ENCODE data around the gene OR2V1.
A peak's percentile ranks its signal among the peaks of the same experiment; 100 is the strongest.
"Not testable (repeated sequence)": the region's sequence is repeated elsewhere in the genome, so short reads cannot be mapped to it uniquely, and the experiment has no call there.

OR2V1 gene

DNA sequence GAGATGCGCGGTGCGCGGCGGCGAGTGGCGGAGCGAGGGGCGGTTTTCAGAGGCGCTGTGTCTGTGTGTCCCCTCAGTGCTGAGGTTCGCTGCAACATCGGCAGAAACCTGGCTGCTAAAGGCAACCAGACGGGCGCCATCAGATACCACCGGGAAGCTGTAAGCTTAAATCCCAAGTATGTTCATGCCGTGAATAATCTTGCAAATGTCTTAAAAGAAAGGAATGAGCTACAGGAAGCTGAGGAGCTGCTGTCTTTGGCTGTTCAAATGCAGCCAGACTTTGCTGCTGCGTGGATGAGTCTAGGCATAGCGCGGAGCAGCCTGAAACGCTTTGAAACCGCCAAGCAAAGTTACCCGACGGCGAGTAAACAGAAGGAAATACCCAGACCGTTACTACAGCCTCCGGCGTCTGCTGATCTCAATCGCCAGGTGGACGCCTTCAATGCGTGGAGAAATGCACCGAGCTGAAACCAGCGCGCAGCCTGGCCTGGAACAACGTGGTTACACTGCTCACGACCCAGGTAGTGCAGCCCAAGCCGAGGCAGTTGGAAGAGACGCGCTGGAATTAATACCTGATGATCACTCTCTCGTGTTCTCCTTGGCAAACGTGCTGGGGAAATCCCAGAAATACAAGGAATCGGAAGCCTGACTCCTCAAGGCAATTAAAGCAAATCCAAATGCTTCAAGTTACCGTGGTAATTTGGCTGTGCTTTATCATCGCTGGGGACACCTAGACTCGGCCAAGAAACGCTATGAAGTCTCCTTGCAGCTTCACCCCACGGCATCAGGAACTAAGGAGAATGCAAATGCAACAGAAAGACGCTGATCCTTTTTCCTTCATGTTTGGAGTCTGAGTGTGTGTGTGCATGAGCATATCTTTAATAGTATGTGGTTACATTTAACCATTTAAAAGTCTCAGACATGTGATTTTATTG, 15.9 kb downstream of the OR2V1 start:
- no peak for TF ChIP-seq CTCF (IDR thresholded peaks at IDR 0.05)
- no peak for DNase-seq (ENCODE audit: low spot score)
- Histone ChIP-seq H3K27ac (no peak overlapping the region), H3K4me3 (no peak overlapping the region)

DNA sequence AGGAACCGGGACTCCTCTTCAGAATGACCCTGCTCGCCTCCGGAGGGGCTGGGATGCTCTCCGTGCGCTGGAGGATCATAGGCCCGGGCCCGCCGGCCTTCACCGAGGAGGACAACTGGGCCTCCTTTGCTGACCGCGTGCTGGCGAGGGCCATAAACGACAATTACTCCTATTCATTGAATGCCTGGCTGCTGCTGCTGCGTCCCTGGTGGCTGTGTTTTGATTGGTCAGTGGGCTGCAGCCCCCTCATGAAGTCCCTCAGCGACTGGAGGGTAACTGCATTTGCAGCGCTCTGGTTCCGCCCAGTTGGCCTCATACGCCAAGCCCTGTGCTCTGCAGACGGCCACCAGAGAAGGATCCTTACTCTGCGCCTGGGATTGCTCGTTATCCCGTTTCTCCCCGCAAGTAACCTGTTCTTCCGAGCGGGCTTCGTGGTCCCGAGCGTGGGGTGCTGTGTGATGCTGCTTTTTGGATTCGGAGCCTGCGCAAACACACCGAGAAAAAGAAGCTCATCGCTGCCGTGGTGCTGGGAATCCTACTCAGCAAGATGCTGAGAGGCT, 16.6 kb downstream of the OR2V1 start:
- DNase-seq (ENCODE audit: low spot score): no peak
- H3K4me3 ChIP-seq: no peak overlapping the region
- H3K27ac ChIP-seq: no peak overlapping the region
- TF ChIP-seq CTCF (IDR thresholded peaks at IDR 0.05): no peak

GRCh38 chr5:181113572-181113971, 17.4 kb downstream of the OR2V1 start:
- not testable (repeated sequence) for DNase-seq (ENCODE audit: low spot score); H3K4me3 ChIP-seq; H3K27ac ChIP-seq

DNA sequence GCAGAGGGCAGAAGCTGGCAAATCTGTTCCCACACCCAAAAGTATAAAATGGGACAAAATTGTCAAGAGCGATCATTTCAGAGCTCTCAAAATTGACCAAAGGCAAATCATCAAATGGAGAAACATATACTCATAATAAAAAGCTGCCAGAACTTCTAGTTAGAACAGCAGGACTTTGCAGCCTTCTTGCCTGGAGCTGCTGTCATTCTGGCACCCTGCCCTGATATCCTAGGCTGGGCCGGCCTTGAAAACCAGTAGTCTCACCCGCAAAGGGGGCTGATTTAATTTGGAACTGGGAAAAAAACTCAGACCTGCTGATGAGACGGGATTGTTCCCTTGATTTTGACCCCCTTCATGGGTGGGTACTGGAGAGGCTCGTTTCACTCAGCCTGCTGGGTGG, 18.5 kb downstream of the OR2V1 start:
- DNase-seq (ENCODE audit: low spot score): peak; percentile 19
- Histone ChIP-seq H3K4me3 (no peak overlapping the region), H3K27ac (no peak overlapping the region)
- TF ChIP-seq CTCF (IDR thresholded peaks at IDR 0.05): no peak

GRCh38 chr5:181111010-181111409, 20.0 kb downstream of the OR2V1 start:
- no peak for DNase-seq (ENCODE audit: low spot score)
- Histone ChIP-seq H3K27ac (no peak overlapping the region), H3K4me3 (no peak overlapping the region)
- TF ChIP-seq CTCF (IDR thresholded peaks at IDR 0.05): no peak

DNA sequence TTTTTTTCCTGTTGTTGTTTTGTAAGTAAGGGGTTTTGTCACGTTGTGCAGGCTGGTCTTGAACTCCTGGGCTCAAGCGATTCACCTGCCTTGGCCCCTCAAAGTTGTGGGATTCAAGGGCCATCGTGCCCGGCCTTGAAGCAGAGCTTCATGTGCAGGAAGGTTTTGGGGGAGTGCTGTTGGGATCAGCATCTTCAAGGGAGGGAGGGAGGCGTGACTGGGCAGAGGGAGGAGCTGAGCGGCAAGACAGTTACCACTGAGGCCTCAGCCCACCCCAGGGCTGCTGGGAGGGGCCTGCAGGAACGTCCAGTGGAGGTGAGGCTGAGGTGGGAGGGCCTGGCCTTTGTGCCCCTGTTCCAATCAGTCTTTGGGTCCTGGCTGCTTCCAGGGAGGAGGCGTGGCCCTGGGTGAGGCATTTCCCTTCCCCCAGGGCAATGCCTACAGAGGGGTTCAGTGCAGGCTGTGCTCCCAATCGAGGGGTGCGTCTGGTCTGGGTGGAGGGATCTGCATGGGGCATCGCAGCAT, 21.4 kb downstream of the OR2V1 start:
- no peak for TF ChIP-seq CTCF (IDR thresholded peaks at IDR 0.05)
- no peak for DNase-seq (ENCODE audit: low spot score)
- no peak overlapping the region for H3K4me3 ChIP-seq
- H3K27ac ChIP-seq: no peak overlapping the region

DNA sequence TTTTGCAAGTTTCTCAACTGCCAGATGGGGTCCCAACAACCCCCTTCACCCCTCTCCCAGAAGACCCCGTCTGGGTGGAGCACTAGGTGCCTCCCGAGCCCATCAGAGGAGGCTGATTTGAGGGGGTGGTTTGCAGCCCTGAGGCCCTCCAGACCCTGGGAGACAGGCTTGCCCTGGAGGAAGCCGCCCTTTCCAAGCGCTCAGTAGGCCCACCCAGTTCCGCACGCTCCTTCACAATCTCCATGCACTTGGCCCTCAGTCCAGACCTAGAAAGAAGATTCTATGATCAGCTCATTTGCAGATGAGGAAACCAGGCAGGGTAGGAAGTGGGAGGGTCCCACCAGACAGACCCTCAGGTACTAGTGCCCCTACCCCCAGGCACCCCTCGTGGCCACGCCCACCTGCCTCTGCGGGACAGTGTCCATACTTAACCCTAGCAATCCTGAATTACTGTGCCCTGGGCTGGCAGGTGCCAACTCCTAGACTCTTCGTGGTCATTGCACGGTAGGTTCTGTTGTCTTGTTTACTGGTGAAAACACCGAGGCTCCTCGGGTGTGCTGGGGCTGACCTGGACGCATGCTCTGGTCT, 22.3 kb downstream of the OR2V1 start:
- no peak overlapping the region for H3K4me3 ChIP-seq
- H3K27ac ChIP-seq: no peak overlapping the region
- DNase-seq (ENCODE audit: low spot score): no peak
- no peak for TF ChIP-seq CTCF (IDR thresholded peaks at IDR 0.05)

All from coronary artery (tissue), 2 donors.